Activated T-cell treated with anti-CD3 and anti-CD28 coated beads, Interleukin-2, amount 50 U/mL, for 4 hours (primary cell): ENCODE results near the gene EYA2. TPM values are rescaled to one million over a fixed set of nuclear protein-coding genes. Genes with fewer than 3 reads are reported as not detected.

Experiments used
- ATAC-seq, 2 donors: fragments of 200-7000 bp; cut with Tn5 transposase; one replicate each; pipeline ENCODE4 v1.10.0; 2021
- DNase-seq: peaks from one replicate; pipeline ENCODE4 v3.0.0-alpha.2; 2020
- H3K27me3 Mint-ChIP-seq: one replicate; pipeline ENCODE4 v1.8.0; 2021; ENCODE audit warnings: low read depth, mixed read lengths
- H3K36me3 Mint-ChIP-seq: one replicate; pipeline ENCODE4 v1.8.0; 2022; ENCODE audit warnings: mixed read lengths; ENCODE audit not compliant: insufficient read depth
- H3K4me1 Mint-ChIP-seq: one replicate; pipeline ENCODE4 v1.8.0; 2021; ENCODE audit warnings: low read depth, mixed read lengths
- H3K4me3 Mint-ChIP-seq: one replicate; pipeline ENCODE4 v1.8.0; 2021; ENCODE audit warnings: mild to moderate bottlenecking, moderate library complexity, mixed read lengths
- H3K9me3 Mint-ChIP-seq: one replicate; pipeline ENCODE4 v1.8.0; 2021; ENCODE audit warnings: mixed read lengths
- total RNA-seq, 3 donors: library from RNA; stranded (reverse); gene quantifications; one replicate each; pipeline ENCODE4 v1.2.1, GENCODE V29; 2021

EYA2 gene
- total RNA-seq, 3 donors from 2014 or later: not detected

DNA sequence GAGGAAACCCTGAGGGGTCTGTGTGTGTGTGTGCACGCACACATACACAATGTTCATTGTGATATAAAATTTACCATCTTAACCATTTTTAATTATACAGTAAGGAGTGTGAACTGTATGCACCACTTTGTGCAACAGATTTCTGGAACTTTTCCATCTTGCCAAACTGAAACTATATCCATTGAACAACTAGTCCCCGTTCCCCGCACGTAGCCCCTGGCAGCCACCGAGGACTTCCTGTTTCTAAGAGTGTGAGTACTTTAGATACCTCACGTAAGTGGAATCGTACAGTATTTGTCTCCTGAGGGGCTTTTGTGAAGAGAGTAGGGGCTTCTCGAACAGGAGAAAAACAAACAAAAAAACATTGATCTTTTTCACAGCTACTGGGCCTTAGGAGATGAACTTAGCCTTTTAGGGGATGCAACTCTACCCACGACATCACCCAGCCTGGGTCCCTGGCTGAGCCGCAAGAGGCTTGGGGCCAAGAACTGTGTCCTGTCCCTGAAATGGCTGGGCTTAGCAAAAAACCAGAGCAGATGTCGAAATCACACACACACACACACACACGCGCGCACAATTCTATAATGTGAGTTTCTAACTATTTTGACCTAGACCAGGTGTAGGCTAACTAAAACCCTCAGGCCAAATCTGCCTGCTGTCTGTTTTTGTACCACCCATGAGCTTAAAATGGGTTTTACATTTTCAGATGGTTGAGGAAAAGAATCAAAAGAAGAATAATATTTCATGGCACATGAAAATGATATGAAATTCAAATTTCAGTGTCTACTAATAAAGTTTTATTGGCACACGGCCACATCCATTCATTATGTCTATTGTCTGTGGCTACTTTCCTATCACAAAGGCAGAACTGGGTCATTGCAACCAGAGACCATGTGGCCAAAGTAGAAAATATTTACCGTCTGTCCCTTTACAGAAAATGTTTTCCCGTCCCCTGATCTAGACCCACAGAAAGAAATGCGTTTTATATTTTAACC is 144.2 kb downstream of the EYA2 start:
- Mint-ChIP-seq H3K4me3 (no peak overlapping the region), H3K36me3 (no peaks in the 10 kb centered on the region), H3K4me1 (no peaks in the 10 kb centered on the region), H3K9me3 (no peaks in the 10 kb centered on the region), H3K27me3 (peaks cover 13% of the 10 kb centered on the region)
- ATAC-seq (no peak), DNase-seq (no peak)

DNA sequence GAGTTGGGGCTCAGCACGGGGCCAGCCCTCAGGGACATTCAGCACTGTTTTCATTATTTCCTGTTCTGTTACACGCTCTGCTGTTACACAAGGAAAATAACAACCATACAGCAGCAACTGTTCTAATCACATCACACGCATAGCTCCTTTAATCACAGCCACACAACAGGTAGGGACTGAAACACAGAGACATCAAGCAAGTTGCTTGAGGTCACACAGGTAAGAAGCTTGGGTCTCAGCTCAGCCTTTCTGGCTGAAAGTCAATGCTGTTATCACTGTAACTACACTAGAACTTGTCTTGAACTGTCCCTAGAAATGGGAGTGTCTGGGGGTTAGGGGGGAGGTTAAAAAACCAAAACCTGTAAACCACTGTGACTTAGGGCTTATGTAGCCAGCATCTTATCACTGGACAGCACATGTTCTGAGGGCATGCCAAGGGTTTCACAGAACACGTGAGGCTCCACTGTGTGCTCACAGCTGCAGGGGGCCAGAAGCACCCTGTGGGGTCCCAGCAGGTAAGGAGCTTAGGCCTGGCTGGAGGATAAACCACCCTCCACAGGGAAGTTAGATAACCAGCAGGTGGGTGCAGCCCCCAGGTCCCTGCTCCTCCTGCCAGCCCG is 146.0 kb downstream of the EYA2 start:
- Mint-ChIP-seq H3K27me3 (peaks cover 13% of the 10 kb centered on the region), H3K36me3 (no peaks in the 10 kb centered on the region), H3K4me1 (no peaks in the 10 kb centered on the region), H3K4me3 (no peak overlapping the region), H3K9me3 (peaks cover 5% of the 10 kb centered on the region)
- no peak for DNase-seq
- no peak for ATAC-seq

- Mint-ChIP-seq H3K36me3 (no peaks in the 10 kb centered on the region), H3K9me3 (peaks cover 5% of the 10 kb centered on the region), H3K4me3 (no peak overlapping the region), H3K4me1 (no peaks in the 10 kb centered on the region), H3K27me3 (peaks cover 13% of the 10 kb centered on the region)
- ATAC-seq (no peak), DNase-seq (no peak)
Measured at GRCh38 chr20:47041396-47041899, 146.8 kb downstream of the EYA2 start.

DNA sequence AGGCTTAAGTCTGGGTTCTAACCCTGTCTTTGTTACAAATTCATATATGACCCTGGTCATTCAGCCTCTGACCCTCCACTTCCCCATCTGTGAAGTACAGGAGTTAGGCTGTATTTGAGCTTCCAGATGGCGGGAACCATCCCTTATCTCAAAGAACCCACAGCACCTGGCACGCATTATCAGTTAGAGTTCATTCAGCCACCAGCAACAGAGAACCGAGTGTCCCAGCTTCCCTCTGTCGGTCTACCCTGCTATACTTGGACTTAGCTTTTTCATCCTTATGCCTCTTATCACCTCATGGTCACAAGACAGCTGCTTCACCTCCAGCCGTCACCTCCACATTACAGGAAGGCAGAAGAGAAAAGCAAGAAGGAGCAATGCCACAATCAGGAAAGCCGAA is 147.8 kb downstream of the EYA2 start:
- Mint-ChIP-seq H3K4me3 (no peak overlapping the region), H3K9me3 (peaks cover 5% of the 10 kb centered on the region), H3K36me3 (no peaks in the 10 kb centered on the region), H3K27me3 (peaks cover 13% of the 10 kb centered on the region), H3K4me1 (no peaks in the 10 kb centered on the region)
- DNase-seq (no peak), ATAC-seq (no peak)

DNA sequence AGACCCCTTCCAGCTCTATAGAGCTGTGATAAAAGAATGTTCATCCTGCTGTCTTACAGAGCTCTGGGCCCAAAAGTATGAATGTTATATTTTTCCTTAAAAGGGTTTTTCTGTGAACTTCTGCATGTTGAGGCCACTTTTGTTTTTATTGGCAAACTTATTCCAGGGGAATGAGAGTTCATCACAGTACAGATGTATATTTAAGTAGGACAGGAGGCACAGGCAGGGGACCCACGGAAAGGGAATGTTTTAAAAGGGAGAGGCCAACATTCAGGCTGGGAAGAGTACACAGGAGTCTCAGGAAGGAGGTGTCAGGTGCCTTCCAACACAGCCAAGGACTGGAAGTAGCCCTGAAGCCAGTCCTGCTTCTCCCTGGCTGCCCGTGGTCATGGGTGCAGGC is 148.4 kb downstream of the EYA2 start:
- peaks cover 15% of the 10 kb centered on the region for H3K27me3 Mint-ChIP-seq
- DNase-seq (no peak), ATAC-seq (no peak)
- H3K4me3 Mint-ChIP-seq: no peak overlapping the region
- H3K9me3 Mint-ChIP-seq: peaks cover 5% of the 10 kb centered on the region
- no peaks in the 10 kb centered on the region for H3K36me3 Mint-ChIP-seq
- no peaks in the 10 kb centered on the region for H3K4me1 Mint-ChIP-seq

- ATAC-seq: no peak
- no peak for DNase-seq
- Mint-ChIP-seq H3K36me3 (no peaks in the 10 kb centered on the region), H3K27me3 (peaks cover 18% of the 10 kb centered on the region), H3K4me3 (no peak overlapping the region), H3K9me3 (peaks cover 5% of the 10 kb centered on the region), H3K4me1 (no peaks in the 10 kb centered on the region)
Measured at GRCh38 chr20:47044938-47045337, 150.3 kb downstream of the EYA2 start.

- Mint-ChIP-seq H3K36me3 (no peaks in the 10 kb centered on the region), H3K4me1 (no peaks in the 10 kb centered on the region), H3K4me3 (no peak overlapping the region), H3K9me3 (peaks cover 5% of the 10 kb centered on the region), H3K27me3 (peaks cover 13% of the 10 kb centered on the region)
- DNase-seq (no peak), ATAC-seq (no peak)
Measured at GRCh38 chr20:47048054-47048453, 153.4 kb downstream of the EYA2 start.

- Mint-ChIP-seq H3K4me3 (no peak overlapping the region), H3K4me1 (no peaks in the 10 kb centered on the region), H3K27me3 (peaks cover 13% of the 10 kb centered on the region), H3K36me3 (no peaks in the 10 kb centered on the region), H3K9me3 (peaks cover 5% of the 10 kb centered on the region)
- DNase-seq (no peak), ATAC-seq (no peak)
Measured at GRCh38 chr20:47049771-47050170, 155.1 kb downstream of the EYA2 start.

- no peak for DNase-seq
- no peaks in the 10 kb centered on the region for H3K36me3 Mint-ChIP-seq
- H3K4me1 Mint-ChIP-seq: no peaks in the 10 kb centered on the region
- ATAC-seq: no peak
- H3K9me3 Mint-ChIP-seq: no peaks in the 10 kb centered on the region
- H3K27me3 Mint-ChIP-seq: peaks cover 13% of the 10 kb centered on the region
- no peak overlapping the region for H3K4me3 Mint-ChIP-seq
Measured at GRCh38 chr20:47050996-47051395, 156.4 kb downstream of the EYA2 start.

DNA sequence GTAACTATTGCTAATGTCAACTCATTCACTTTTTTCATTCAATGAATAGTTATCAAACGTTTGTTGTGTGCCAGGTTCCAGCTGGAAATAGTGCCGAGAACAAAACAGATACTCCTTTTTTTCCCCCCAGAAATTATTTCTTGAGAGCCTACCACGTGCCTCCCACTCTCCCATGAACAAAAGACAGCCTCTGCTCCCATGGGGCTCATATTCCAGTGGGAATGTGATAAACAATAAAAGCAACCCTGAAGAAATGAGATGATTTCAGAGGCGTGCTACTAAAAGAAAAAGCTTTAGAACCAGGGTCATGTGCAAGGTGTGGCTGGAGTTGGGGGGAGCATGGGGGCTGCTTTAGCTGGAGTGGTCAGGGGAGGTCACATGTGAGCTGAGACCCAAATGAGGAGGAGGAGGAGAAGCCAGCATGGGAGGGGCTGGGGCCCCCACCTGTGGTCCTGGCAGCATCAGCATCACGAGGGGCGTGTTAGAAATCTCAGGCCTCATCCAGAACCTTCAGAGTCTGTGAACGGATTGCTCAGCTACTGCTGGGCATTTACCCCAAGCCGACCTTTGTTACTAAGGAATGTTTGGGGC is 157.4 kb downstream of the EYA2 start:
- peaks cover 13% of the 10 kb centered on the region for H3K27me3 Mint-ChIP-seq
- H3K36me3 Mint-ChIP-seq: no peaks in the 10 kb centered on the region
- no peak overlapping the region for H3K4me3 Mint-ChIP-seq
- no peaks in the 10 kb centered on the region for H3K4me1 Mint-ChIP-seq
- ATAC-seq (no peak), DNase-seq (no peak)
- no peaks in the 10 kb centered on the region for H3K9me3 Mint-ChIP-seq

DNA sequence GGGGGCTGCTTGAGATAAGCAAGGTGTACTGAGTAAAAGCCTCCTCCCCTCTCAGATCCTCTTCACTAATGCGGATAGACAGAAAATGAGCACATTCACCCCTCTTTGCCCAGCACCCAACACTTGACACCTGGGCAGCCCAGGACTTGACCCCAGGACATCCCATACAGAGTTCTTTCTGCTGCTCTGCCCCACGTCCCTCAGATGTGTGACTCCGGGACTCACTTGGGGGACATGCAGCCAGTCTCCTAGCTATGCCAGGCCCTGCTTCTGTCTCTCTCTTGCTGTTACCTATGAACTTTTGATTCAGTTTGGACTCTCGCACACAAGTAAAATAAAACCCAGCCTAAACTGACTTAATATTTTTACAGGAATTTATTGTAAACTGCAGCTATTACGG is 159.9 kb downstream of the EYA2 start:
- no peak overlapping the region for H3K4me3 Mint-ChIP-seq
- H3K36me3 Mint-ChIP-seq: no peaks in the 10 kb centered on the region
- DNase-seq: no peak
- H3K27me3 Mint-ChIP-seq: peaks cover 4% of the 10 kb centered on the region
- no peak for ATAC-seq
- H3K9me3 Mint-ChIP-seq: no peaks in the 10 kb centered on the region
- no peaks in the 10 kb centered on the region for H3K4me1 Mint-ChIP-seq

DNA sequence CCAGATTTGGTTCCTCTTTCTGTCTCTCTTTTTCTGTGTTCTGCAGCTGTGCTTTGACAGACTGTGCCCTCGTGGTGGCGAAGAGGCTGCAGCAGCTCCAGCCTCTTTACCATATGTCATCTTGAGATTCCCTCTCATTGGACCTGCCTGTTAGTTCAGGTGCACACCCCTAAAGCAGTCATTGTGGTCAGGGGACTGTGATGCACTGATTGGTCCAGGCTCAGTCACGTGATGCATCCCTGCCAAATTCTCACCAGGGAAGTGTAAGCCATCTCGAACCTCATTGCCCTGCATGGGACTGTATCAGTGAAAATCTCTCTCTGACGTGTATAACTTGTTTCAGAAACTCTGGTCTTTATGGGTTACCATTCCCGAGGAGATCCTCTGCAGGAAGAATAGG is 160.3 kb downstream of the EYA2 start:
- ATAC-seq: no peak
- peaks cover 3% of the 10 kb centered on the region for H3K27me3 Mint-ChIP-seq
- H3K4me1 Mint-ChIP-seq: no peaks in the 10 kb centered on the region
- no peak overlapping the region for H3K4me3 Mint-ChIP-seq
- no peaks in the 10 kb centered on the region for H3K9me3 Mint-ChIP-seq
- DNase-seq: no peak
- H3K36me3 Mint-ChIP-seq: no peaks in the 10 kb centered on the region

DNA sequence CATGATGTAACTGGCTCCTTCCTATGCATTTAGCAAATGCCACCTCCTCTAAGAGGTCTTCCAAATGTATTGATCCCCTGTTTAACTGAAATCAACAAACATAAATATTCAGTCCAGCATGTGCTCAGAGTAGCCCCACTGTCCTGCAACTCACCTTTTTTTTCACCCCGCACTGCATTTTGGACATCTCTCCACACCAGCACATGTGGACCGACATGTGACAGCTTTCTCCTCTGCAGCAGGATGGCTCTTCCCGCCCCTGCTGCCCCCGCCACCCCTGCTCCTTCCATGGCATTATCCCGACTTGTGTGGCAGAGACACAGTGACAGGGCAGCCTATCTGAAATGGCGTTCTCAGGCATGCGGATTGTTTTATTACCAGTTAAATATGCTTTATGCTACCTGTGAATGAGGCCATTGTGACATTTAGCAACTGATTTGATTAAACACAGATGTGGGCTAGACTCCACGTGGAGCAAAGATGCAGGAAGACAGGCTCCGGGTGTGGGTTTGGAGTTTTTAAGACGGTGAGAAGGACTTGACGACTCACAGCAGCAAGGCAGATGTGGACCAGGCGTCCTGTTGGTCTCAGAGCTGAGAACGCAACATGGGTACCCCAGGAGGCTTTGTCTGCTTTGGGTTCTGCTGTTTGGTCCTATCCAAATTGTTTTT is 161.2 kb downstream of the EYA2 start:
- H3K36me3 Mint-ChIP-seq: no peaks in the 10 kb centered on the region
- DNase-seq (no peak), ATAC-seq (no peak)
- no peaks in the 10 kb centered on the region for H3K4me1 Mint-ChIP-seq
- H3K27me3 Mint-ChIP-seq: no peaks in the 10 kb centered on the region
- H3K4me3 Mint-ChIP-seq: no peak overlapping the region
- H3K9me3 Mint-ChIP-seq: no peaks in the 10 kb centered on the region

DNA sequence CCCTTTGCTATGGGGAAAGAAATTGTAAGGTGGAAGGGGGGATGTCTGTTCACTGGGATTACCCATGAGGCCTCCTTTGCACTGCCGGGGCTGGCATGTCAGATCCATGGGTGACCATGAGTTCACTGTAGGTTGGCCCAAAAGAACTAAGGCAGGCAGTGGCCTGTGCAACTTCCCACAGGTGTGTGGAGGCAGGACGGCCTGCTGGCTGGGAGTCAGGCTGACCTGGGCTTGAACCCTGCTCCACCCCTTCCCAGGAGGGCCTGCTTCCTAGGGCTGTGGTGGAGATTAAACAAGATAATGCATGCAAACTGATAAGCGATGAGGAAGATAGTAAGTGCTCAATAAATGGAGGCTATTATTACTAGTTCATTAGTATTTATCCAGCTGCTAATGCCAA is 163.0 kb downstream of the EYA2 start:
- DNase-seq (no peak), ATAC-seq (no peak)
- Mint-ChIP-seq H3K27me3 (no peaks in the 10 kb centered on the region), H3K4me1 (no peaks in the 10 kb centered on the region), H3K9me3 (no peaks in the 10 kb centered on the region), H3K4me3 (no peak overlapping the region), H3K36me3 (no peaks in the 10 kb centered on the region)
